ENCODE data around the gene ESR1.
"Not testable (repeated sequence)": the region's sequence is repeated elsewhere in the genome, so short reads cannot be mapped to it uniquely, and the experiment has no call there.

Gene ESR1

GRCh38 chr6:151813858-151814257 is 6.4 kb downstream of the ESR1 start:
- DNase-seq (ENCODE audit: low spot score): no peak

GRCh38 chr6:151814614-151815013 is 7.1 kb downstream of the ESR1 start:
- no peak for DNase-seq (ENCODE audit: low spot score)

GRCh38 chr6:151822252-151823111 is 15.0 kb downstream of the ESR1 start:
- DNase-seq (ENCODE audit: low spot score): no peak

DNA sequence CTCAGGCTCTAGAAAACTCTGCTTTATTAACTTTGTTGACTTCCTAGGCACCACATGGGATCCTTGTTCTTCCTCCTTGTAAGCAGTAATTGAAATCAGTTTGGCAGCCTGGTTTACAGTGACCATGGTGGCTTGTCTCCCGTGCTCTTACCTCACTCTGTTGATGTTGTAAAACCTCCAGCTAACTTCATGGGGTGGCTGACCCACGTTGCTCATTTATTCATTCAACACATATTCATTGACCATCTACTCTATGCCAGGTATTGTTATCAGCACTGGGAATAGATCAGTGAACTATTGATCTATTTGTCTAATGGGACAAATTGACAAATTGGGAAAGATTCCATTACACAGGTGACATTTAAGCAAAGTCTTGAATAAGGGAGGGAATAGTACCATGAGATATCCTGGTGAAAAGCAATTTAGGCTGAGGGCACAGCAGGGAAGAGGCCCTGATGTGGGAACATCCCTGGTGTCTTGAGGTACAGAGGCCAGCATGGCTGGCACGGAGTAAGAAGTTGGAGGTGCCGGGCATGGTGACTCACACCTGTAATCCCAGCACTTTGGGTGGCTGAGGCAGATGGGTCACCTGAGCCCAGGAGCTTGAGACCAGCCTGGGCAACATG is 19.1 kb downstream of the ESR1 start:
- no peak for DNase-seq (ENCODE audit: low spot score)

DNA sequence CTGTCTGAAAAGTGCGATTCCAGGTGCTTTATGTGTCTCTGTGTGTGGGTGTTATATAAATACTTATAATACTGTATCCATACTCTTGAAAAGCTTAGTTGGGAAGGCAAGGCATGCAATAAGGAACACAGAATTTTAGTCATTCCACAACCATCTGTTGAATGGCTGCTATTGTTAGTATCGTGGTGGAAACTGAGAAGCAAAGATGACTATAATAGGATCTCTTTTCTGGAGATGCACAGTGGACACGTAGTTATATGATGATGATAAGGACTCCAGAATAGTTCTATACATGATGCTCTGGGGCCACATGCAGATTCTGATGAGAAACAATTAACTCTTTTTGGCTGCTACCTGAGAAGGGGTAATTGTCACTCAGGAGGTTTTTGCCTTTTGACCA is 25.2 kb downstream of the ESR1 start:
- no peak for DNase-seq (ENCODE audit: low spot score)

DNA sequence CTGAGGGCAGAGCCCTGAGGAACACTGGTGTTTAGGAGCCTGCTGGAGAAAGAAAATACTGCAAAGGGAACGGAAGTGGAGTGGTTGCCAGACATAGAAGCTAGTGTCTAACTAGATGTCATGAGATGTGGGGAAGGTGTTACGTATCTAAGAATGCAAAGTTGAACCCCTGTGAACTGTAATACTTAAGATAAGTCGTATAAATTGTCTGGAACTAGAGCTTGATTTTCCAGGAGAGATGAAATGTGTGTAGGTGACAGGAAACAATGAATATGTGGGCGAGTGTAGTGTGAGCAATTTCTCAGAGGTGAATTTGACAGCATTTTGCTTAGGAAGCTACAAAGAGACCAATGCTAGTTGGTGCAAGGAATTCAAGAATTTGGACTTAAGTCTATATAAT is 27.9 kb downstream of the ESR1 start:
- DNase-seq (ENCODE audit: low spot score): no peak

DNA sequence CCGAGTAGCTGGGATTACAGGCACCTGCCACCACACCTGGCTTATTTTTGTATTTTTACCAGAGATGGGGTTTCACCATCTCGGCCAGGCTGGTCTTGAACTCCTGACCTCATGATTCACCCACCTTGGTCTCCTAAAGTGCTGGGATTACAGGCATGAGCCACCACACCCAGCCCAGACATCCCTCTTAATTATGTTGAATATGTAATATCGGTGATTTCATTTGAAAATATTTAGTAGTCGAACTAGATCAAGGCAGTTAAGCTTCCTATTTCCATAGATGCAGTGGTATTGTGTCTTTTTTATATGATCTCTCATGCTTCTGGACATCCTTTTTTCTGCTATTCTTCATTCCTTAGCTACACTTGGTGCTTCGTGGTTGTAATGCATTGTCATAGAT is 29.7 kb downstream of the ESR1 start:
- no peak for DNase-seq (ENCODE audit: low spot score)

DNA sequence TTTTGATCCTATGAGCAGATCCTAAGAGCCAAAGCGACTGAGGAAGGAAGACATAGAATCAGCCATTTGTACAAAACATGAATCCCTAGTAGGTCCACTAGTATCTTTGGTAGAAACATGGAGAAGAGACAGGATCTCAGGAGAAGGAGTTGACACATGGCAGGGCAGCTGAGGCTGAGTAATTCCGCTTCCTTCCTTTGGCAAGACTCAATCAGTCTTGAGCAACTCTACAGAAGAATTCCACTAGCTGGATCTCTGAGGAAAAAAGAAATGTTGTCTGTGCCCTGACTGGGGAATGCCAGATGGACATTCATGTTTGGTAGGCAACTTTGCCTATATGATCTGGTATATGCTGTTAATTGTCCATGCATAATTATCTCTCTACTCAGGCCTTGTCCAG is 35.3 kb downstream of the ESR1 start:
- no peak for DNase-seq (ENCODE audit: low spot score)

DNA sequence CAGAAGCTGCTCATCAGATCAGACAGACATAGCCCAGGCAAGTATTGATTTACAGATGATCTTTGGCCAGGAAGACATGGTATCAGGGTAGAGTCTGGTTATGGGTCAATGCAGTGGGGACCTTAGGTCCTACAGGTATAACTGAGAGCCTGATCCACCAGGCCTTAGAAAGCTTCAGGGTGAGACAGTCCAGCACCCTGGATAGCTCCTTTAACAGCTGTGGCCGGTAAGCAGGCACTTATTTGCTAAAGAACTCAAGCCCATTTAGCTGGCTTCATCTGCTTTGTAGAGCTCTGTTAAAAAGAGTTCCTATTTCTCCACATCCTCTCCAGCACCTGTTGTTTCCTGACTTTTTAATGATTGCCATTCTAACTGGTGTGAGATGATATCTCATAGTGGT is 39.6 kb downstream of the ESR1 start:
- DNase-seq (ENCODE audit: low spot score): peak; percentile 57

DNA sequence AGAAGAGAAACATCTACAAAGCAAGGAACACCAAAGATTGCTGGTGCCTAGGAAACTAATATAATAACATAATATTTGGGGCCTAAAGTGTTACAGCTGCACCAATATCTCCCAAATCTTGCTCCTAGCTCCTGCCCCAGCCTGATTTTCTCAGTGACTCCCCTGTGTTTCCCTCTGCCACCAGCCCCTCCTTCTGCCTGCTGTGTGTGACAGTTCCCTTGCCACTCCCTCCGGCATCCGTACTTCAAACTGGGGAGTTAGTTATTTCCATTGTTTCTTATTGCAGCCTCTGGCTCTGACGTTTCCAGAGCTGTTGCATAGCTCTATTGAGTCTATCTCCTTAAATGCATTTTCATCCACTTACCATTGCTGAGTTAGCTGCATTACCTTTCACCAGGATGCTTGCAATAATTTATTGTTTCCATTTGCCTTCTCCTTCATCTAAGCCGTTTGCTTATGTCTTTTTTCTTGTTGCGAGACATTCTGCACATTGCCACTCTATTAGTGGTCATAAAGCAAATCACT is 43.1 kb downstream of the ESR1 start:
- DNase-seq (ENCODE audit: low spot score): no peak

- no peak for DNase-seq (ENCODE audit: low spot score)
Observed at GRCh38 chr6:151858294-151858693, 50.8 kb downstream of the ESR1 start.

- no peak for DNase-seq (ENCODE audit: low spot score)
Observed at GRCh38 chr6:151862461-151862860, 55.0 kb downstream of the ESR1 start.

DNA sequence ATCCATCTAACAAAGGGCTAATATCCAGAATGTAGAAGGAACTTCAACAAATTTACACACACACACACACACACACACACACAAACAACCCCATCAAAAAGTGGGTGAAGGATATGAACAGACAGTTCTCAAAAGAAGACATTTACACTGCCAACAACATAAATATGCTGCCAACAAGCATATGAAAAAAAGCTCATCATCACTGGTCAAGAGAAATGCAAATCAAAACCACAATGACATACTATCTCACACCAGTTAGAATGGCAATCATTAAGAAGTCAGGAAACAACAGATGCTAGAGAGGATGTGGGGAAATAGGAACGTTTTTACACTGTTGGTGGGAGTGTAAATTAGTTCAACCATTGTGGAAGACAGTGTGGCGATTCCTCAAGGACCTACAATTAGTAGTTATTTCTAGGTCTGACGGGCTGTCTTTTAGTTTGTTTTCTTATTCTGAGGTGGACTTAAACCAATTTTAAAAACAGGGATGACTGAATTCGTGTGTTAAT is 59.9 kb downstream of the ESR1 start:
- DNase-seq (ENCODE audit: low spot score): not testable (repeated sequence)

DNA sequence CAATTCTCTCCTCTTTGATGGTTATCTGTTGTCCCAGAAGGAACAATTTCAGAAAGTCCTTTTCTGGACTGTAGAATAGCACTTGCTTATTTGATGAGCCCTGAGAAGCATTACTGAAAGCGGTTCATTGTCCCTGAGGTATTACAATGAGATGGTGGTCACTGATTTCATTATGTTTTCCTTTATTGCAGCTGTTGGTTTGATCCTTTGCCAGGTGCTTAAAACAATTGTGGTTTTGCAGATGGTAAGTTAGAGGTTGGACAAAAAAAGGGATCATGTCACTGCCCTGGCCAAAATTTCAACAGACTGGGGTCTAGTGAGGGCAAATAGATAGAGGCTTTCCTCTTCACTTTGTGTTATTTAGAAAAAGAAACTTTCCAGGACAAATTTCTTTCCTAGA is 61.9 kb downstream of the ESR1 start:
- DNase-seq (ENCODE audit: low spot score): peak; percentile 11

DNA sequence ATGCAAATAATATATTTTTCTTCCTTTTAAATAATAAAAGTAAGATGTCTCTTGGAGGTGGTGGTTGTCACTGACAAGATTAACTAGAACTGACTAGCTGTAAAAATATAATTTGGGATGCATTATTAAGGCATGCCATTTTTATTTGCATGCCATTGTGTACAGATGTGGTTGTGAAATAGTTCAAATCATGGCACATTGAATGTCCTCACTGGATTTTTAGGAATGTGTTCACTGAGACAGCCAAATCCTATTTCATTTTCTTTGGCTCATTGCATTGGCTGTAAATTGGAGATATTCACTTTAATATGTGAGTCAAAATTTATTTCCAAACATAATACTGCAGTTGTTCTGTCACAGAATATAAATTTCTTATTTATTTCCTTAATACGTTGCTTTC is 62.3 kb downstream of the ESR1 start:
- peak; percentile 28 for DNase-seq (ENCODE audit: low spot score)

GRCh38 chr6:151870375-151870774 is 62.9 kb downstream of the ESR1 start:
- DNase-seq (ENCODE audit: low spot score): no peak

DNA sequence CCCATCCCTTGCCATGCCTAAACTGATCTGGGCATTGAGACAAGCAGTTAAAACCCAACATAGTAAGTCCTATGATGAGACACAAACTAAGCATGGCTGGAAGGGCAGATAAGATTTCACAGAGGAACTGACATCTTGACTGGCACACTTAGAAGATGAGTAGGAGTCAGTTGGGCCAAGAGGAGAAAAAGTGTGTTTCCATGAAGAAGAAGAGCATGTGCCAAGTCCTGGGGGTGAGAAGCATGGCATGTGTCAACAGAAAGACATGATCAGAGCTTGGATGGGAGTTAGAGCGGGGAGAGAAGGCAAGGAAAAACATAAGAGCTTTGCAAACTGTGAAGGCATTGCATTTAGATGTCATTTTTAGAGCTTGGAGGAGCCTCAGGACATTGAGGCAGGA is 68.0 kb downstream of the ESR1 start:
- DNase-seq (ENCODE audit: low spot score): no peak

- DNase-seq (ENCODE audit: low spot score): no peak
Observed at GRCh38 chr6:151876122-151876521, 68.6 kb downstream of the ESR1 start.

GRCh38 chr6:151877458-151877857 is 70.0 kb downstream of the ESR1 start:
- no peak for DNase-seq (ENCODE audit: low spot score)

- DNase-seq (ENCODE audit: low spot score): no peak
Observed at GRCh38 chr6:151881231-151881630, 73.7 kb downstream of the ESR1 start.

DNA sequence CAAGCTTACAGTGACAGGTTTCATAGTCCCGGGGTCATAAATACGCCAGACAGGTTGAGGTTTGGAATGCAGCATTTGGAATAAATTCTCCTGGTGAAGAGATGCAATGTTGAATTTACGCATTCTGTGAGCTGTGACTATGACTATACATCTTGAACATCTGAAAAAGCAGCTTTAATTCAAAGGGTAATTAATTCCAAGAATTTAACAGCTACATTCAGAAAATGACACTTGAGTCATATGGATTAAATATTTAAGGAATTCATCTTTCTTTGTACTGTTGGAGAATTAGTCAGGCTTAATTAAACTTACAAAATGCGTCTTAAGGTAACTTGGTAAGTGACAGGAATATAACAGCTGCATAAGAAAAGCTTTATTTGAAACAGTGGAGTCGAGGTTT is 74.7 kb downstream of the ESR1 start:
- DNase-seq (ENCODE audit: low spot score): no peak

GRCh38 chr6:151885234-151885633 is 77.8 kb downstream of the ESR1 start:
- no peak for DNase-seq (ENCODE audit: low spot score)

- no peak for DNase-seq (ENCODE audit: low spot score)
Observed at GRCh38 chr6:151891524-151891923, 84.0 kb downstream of the ESR1 start.

Data from AG20443 (cell line).